SK-N-SH (cell line): ENCODE measurements around the gene TLE6.

Experiments
- GATA2 ChIP-seq: sonication (generic); formaldehyde crosslinking; IDR thresholded peaks from 2 replicates; pipeline ENCODE4 v1.5.0; 2020; ENCODE audit warnings: mild to moderate bottlenecking, missing genetic modification reagents
- POLR2AphosphoS5 ChIP-seq: IDR thresholded peaks from 2 replicates; pipeline ENCODE4 v1.6.1; 2012; ENCODE audit warnings: low read depth, low read length
- RCOR1 ChIP-seq: fragments of 150-350 bp; IDR thresholded peaks from 2 replicates; pipeline ENCODE4 v1.6.1; 2017; ENCODE audit warnings: antibody characterized with exemption, low read length
- TF ChIP-seq, protein P1 (sequence below): IDR thresholded peaks from 2 replicates; pipeline ENCODE4 v1.6.1; 2012; ENCODE audit warnings: mild to moderate bottlenecking, low read depth, low read length, moderate library complexity

- TF ChIP-seq, protein P1, sequence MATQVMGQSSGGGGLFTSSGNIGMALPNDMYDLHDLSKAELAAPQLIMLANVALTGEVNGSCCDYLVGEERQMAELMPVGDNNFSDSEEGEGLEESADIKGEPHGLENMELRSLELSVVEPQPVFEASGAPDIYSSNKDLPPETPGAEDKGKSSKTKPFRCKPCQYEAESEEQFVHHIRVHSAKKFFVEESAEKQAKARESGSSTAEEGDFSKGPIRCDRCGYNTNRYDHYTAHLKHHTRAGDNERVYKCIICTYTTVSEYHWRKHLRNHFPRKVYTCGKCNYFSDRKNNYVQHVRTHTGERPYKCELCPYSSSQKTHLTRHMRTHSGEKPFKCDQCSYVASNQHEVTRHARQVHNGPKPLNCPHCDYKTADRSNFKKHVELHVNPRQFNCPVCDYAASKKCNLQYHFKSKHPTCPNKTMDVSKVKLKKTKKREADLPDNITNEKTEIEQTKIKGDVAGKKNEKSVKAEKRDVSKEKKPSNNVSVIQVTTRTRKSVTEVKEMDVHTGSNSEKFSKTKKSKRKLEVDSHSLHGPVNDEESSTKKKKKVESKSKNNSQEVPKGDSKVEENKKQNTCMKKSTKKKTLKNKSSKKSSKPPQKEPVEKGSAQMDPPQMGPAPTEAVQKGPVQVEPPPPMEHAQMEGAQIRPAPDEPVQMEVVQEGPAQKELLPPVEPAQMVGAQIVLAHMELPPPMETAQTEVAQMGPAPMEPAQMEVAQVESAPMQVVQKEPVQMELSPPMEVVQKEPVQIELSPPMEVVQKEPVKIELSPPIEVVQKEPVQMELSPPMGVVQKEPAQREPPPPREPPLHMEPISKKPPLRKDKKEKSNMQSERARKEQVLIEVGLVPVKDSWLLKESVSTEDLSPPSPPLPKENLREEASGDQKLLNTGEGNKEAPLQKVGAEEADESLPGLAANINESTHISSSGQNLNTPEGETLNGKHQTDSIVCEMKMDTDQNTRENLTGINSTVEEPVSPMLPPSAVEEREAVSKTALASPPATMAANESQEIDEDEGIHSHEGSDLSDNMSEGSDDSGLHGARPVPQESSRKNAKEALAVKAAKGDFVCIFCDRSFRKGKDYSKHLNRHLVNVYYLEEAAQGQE: no peak
- no peak for TF ChIP-seq POLR2AphosphoS5
- no peak for TF ChIP-seq GATA2 (CRISPR knock-in tag)
- TF ChIP-seq RCOR1: no peak
These were observed 47.1 kb downstream of the TLE6 start for GRCh38 chr19:3024509-3024869.
